Measurements from ENCODE around the gene KIZ. TPM values are rescaled to one million over a fixed set of nuclear protein-coding genes. Genes with fewer than 3 reads are reported as not detected.
"Not testable (repeated sequence)": the region's sequence is repeated elsewhere in the genome, so short reads cannot be mapped to it uniquely, and the experiment has no call there.

Gene KIZ
- total RNA-seq, 2 donors from 2014 or later, result 23.2 to 26.1 TPM

- DNase-seq (ENCODE audit: low spot score), result no peak
- intact Hi-C loops (cut with DNase I), result loop anchor here (5.0 to 10.0 kb wide), 3 partner anchors 263 to 278 kb away; no protein-coding TSS in a partner anchor
Measured at GRCh38 chr20:21238818-21239536, 113.1 kb downstream of the KIZ start.

GRCh38 chr20:21240394-21240793, 114.5 kb downstream of the KIZ start:
- intact Hi-C loops (cut with DNase I), result no loop called here
- DNase-seq (ENCODE audit: low spot score), result no peak

- intact Hi-C loops (cut with DNase I), result no loop called here
- DNase-seq (ENCODE audit: low spot score), result no peak
Measured at GRCh38 chr20:21241406-21241805, 115.5 kb downstream of the KIZ start.

GRCh38 chr20:21243811-21244210, 117.9 kb downstream of the KIZ start:
- intact Hi-C loops (cut with DNase I), result no loop called here
- DNase-seq (ENCODE audit: low spot score), result no peak

- intact Hi-C loops (cut with DNase I), result no loop called here
- no peak for DNase-seq (ENCODE audit: low spot score)
Measured at GRCh38 chr20:21244808-21245207, 118.9 kb downstream of the KIZ start.

- no peak for DNase-seq (ENCODE audit: low spot score)
- intact Hi-C loops (cut with DNase I), result no loop called here
Measured at GRCh38 chr20:21246161-21246560, 120.3 kb downstream of the KIZ start.

GRCh38 chr20:21247603-21248095, 121.8 kb downstream of the KIZ start:
- DNase-seq (ENCODE audit: low spot score); intact Hi-C loops (cut with DNase I): not testable (repeated sequence)

GRCh38 chr20:21251278-21251677, 125.4 kb downstream of the KIZ start:
- no peak for DNase-seq (ENCODE audit: low spot score)
- intact Hi-C loops (cut with DNase I), result no loop called here

GRCh38 chr20:21257192-21257591, 131.3 kb downstream of the KIZ start:
- intact Hi-C loops (cut with DNase I), result no loop called here
- DNase-seq (ENCODE audit: low spot score), result no peak

- intact Hi-C loops (cut with DNase I), result no loop called here
- no peak for DNase-seq (ENCODE audit: low spot score)
Measured at GRCh38 chr20:21258411-21258810, 132.5 kb downstream of the KIZ start.

GRCh38 chr20:21259346-21259745, 133.5 kb downstream of the KIZ start:
- intact Hi-C loops (cut with DNase I), result no loop called here
- no peak for DNase-seq (ENCODE audit: low spot score)

- DNase-seq (ENCODE audit: low spot score), result no peak
- intact Hi-C loops (cut with DNase I), result no loop called here
Measured at GRCh38 chr20:21262812-21263211, 136.9 kb downstream of the KIZ start.

GRCh38 chr20:21265261-21266190, 139.6 kb downstream of the KIZ start:
- intact Hi-C loops (cut with DNase I), result no loop called here
- no peak for DNase-seq (ENCODE audit: low spot score)

GRCh38 chr20:21266191-21266536, 140.3 kb downstream of the KIZ start:
- no peak for DNase-seq (ENCODE audit: low spot score)
- intact Hi-C loops (cut with DNase I), result no loop called here

- intact Hi-C loops (cut with DNase I), result no loop called here
- no peak for DNase-seq (ENCODE audit: low spot score)
Measured at GRCh38 chr20:21269772-21270171, 143.9 kb downstream of the KIZ start.

- no peak for DNase-seq (ENCODE audit: low spot score)
- intact Hi-C loops (cut with DNase I), result no loop called here
Measured at GRCh38 chr20:21270806-21271205, 144.9 kb downstream of the KIZ start.

GRCh38 chr20:21272279-21272678, 146.4 kb downstream of the KIZ start:
- no peak for DNase-seq (ENCODE audit: low spot score)
- intact Hi-C loops (cut with DNase I), result no loop called here

GRCh38 chr20:21272679-21273078, 146.8 kb downstream of the KIZ start:
- DNase-seq (ENCODE audit: low spot score), result no peak
- intact Hi-C loops (cut with DNase I), result no loop called here

- intact Hi-C loops (cut with DNase I), result no loop called here
- DNase-seq (ENCODE audit: low spot score), result no peak
Measured at GRCh38 chr20:21273755-21274386, 148.0 kb downstream of the KIZ start.

GRCh38 chr20:21278829-21279228, 152.9 kb downstream of the KIZ start:
- DNase-seq (ENCODE audit: low spot score), result no peak
- intact Hi-C loops (cut with DNase I), result no loop called here
